WERI-Rb-1 (cell line): ENCODE measurements around the gene PERM1.

Experiments
- DNase-seq: peaks from one replicate; pipeline ENCODE4 v3.0.0-alpha.2; 2020
- H3K27ac ChIP-seq: fragments of 250-450 bp; sonication (Bioruptor Pico); 2 replicates; pipeline ENCODE4 v1.5.1; 2020; ENCODE audit warnings: mild to moderate bottlenecking, moderate library complexity
- H3K27me3 ChIP-seq: fragments of 250-450 bp; sonication (Bioruptor Pico); 2 replicates; pipeline ENCODE4 v1.5.1; 2021; ENCODE audit warnings: mild to moderate bottlenecking, low read depth, moderate library complexity; ENCODE audit not compliant: insufficient read depth, severe bottlenecking
- H3K36me3 ChIP-seq: fragments of 250-450 bp; sonication (Bioruptor Pico); 2 replicates; pipeline ENCODE4 v1.5.1; 2020; ENCODE audit warnings: mild to moderate bottlenecking, moderate library complexity
- H3K4me3 ChIP-seq: 2 replicates; pipeline ENCODE4 v1.5.1; 2011; ENCODE audit warnings: low read depth, mild to moderate bottlenecking, control low read depth, low read length
- H3K9me3 ChIP-seq: fragments of 250-450 bp; sonication (Bioruptor Pico); 2 replicates; pipeline ENCODE4 v1.5.1; 2021; ENCODE audit warnings: mild to moderate bottlenecking, moderate library complexity; ENCODE audit not compliant: severe bottlenecking
- CTCF ChIP-seq: IDR thresholded peaks from 2 replicates; pipeline ENCODE4 v1.5.1; 2011; ENCODE audit warnings: low read depth, mild to moderate bottlenecking, control low read depth, inconsistent platforms, low read length

The PERM1 gene

GRCh38 chr1:928825-929661 lies 52.9 kb downstream of the PERM1 start:
- Histone ChIP-seq H3K27ac (no peak overlapping the region), H3K4me3 (no peak overlapping the region), H3K36me3 (peaks cover 30% of the 10 kb centered on the region), H3K9me3 (no peaks in the 10 kb centered on the region), H3K27me3 (no peaks in the 10 kb centered on the region)
- no peak for TF ChIP-seq CTCF
- DNase-seq, result no peak

DNA sequence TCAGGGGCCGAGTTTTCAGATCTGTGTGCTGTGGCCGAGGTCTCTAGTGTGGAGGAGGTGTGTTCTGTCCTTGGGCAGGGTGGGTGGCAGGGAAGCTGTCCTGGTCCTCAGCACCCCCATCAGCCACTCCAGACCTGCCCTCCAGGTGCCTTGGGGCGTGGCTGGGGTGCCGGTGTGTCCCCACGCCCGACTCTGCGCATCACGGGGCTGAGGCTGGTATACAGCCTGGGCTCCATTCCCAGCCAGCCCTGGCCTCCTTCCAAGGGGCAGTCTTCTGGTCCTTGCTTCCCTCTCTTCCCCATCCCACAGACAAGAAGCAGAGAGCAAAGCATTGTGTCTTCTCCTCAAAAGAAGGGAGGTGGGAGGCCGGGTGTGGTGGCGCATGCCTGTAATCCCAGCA lies 54.1 kb downstream of the PERM1 start:
- Histone ChIP-seq H3K27me3 (no peaks in the 10 kb centered on the region), H3K4me3 (no peak overlapping the region), H3K36me3 (peaks cover 30% of the 10 kb centered on the region), H3K27ac (no peak overlapping the region), H3K9me3 (no peaks in the 10 kb centered on the region)
- DNase-seq, result no peak
- TF ChIP-seq CTCF, result no peak

DNA sequence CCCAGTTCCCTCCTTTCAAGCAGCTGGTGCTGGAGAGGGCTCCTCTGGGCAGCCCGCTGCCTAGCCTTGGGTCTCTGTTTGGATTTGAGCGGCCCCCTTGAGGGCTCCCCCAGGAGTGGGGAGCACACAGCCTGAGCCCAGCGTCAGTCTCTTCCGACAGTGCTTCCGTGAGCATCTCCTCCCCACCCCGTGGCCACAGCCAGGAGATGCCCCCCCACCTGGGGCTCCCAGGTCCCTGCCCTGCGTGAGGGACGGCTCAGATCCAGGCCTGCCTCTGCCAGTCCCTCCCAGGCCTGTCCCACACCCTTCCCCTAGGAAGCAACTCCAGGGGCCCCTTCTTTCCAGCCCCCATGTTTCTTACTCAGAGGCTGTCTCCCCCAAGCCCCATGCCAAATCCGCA lies 54.7 kb downstream of the PERM1 start:
- no peak overlapping the region for H3K27ac ChIP-seq
- no peak for DNase-seq
- no peaks in the 10 kb centered on the region for H3K27me3 ChIP-seq
- H3K36me3 ChIP-seq, result peaks cover 29% of the 10 kb centered on the region
- no peaks in the 10 kb centered on the region for H3K9me3 ChIP-seq
- no peak overlapping the region for H3K4me3 ChIP-seq
- TF ChIP-seq CTCF, result no peak

DNA sequence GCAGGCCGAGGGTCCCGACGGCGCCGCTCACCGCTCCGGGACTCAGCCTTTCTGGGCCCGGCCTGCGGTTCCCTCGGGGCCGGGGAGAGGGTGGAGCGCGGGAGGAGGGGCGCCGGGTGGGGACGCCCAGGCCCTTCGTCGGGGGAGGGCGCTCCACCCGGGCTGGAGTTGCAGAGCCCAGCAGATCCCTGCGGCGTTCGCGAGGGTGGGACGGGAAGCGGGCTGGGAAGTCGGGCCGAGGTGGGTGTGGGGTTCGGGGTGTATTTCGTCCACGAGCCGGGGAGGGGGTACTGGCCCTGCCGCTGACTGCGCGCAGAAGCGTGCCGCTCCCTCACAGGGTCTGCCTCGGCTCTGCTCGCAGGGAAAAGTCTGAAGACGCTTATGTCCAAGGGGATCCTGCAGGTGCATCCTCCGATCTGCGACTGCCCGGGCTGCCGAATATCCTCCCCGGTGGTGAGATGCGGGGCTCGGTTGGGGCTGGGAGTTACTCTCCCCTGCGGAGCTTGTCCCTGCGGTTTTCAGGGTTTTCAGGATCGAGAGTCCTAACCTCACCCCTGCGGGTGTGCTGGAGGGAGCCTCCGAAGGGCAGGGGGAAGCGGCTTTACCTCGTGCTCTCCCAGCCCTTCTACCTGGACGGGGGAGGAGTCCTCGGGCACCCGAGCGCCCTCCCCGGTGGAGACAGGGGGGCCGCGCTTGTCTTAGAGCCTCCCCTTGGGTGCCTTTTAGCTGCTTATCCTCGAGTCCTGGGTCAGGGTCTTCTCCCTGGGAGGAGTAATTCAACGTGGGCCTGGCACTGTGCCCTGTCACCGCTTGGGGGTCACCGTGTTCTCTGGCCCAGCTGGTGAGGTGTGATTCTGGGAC lies 56.1 kb downstream of the PERM1 start:
- Histone ChIP-seq H3K9me3 (no peaks in the 10 kb centered on the region), H3K4me3 (peak overlapping the region; percentile 78), H3K36me3 (peaks cover 21% of the 10 kb centered on the region), H3K27me3 (no peaks in the 10 kb centered on the region), H3K27ac (peak overlapping the region; percentile 58; the same call in 1 of the 2 replicates)
- 0 out of 2 replicates have a peak, but pooled peaks have one; percentile 16 for TF ChIP-seq CTCF
- peak; percentile 75 for DNase-seq
